Astrocyte of the cerebellum (primary cell): ENCODE data around the gene CELA3A.

Source experiments
- DNase-seq: peaks from one replicate; pipeline ENCODE4 v3.0.0-alpha.2; 2011; ENCODE audit warnings: low read depth
- H3K4me3 ChIP-seq: 2 replicates; pipeline ENCODE4 v1.5.1; 2011; ENCODE audit warnings: mild to moderate bottlenecking, low read depth, low read length, moderate library complexity
- in situ Hi-C: cut with HindIII; loops from 2 replicates; pipeline ENCODE4 v1.10.0; 2017; ENCODE audit warnings: low sequenced_read_pairs
- TF ChIP-seq, protein P1 (sequence below): IDR thresholded peaks from 2 replicates; pipeline ENCODE4 v1.5.1; 2012; ENCODE audit warnings: low read length, low read depth, moderate library complexity, mild to moderate bottlenecking; ENCODE audit errors: missing control alignments

CELA3A gene

GRCh38 chr1:22001409-22001808, at the start of gene CELA3A:
Gene CELA3A, plus strand, starts transcription at chr1:22001657. Its CDS starts 18 bp downstream, at chr1:22001675.
- in situ Hi-C loops = no loop called here
- TF ChIP-seq, protein P1, sequence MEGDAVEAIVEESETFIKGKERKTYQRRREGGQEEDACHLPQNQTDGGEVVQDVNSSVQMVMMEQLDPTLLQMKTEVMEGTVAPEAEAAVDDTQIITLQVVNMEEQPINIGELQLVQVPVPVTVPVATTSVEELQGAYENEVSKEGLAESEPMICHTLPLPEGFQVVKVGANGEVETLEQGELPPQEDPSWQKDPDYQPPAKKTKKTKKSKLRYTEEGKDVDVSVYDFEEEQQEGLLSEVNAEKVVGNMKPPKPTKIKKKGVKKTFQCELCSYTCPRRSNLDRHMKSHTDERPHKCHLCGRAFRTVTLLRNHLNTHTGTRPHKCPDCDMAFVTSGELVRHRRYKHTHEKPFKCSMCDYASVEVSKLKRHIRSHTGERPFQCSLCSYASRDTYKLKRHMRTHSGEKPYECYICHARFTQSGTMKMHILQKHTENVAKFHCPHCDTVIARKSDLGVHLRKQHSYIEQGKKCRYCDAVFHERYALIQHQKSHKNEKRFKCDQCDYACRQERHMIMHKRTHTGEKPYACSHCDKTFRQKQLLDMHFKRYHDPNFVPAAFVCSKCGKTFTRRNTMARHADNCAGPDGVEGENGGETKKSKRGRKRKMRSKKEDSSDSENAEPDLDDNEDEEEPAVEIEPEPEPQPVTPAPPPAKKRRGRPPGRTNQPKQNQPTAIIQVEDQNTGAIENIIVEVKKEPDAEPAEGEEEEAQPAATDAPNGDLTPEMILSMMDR = no peak
- no peak within 1 kb of the TSS for H3K4me3 ChIP-seq
- no peak for DNase-seq

- in situ Hi-C loops = loop anchor here (10.0 kb wide), 1 partner anchor 408 kb away; no protein-coding TSS in a partner anchor
- TF ChIP-seq, protein P1 = no peak
- DNase-seq = no peak
- H3K4me3 ChIP-seq = no peak overlapping the region
Observed at GRCh38 chr1:21952786-21953520, 48.5 kb upstream of the CELA3A start.

DNA sequence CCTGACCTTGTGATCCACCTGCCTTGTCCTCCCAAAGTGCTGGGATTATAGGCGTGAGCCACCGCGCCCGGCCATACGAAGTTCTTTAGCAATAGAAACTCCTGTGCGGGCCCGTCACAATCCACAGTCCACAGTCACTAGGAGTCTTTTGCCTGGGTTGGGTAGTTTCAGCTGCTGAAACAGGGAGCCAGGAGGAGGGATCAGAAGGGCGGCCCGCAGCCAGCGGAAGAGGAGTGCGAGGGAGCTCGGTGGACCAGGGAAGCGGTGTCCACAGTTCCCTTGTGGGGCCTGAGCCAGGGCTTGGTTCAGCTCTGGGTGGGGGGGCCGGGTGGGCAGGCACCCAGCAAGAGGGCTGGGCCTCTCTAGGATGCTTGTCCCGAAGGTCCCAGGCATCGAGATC, 46.4 kb upstream of the CELA3A start:
- DNase-seq = no peak
- TF ChIP-seq, protein P1 = no peak

DNA sequence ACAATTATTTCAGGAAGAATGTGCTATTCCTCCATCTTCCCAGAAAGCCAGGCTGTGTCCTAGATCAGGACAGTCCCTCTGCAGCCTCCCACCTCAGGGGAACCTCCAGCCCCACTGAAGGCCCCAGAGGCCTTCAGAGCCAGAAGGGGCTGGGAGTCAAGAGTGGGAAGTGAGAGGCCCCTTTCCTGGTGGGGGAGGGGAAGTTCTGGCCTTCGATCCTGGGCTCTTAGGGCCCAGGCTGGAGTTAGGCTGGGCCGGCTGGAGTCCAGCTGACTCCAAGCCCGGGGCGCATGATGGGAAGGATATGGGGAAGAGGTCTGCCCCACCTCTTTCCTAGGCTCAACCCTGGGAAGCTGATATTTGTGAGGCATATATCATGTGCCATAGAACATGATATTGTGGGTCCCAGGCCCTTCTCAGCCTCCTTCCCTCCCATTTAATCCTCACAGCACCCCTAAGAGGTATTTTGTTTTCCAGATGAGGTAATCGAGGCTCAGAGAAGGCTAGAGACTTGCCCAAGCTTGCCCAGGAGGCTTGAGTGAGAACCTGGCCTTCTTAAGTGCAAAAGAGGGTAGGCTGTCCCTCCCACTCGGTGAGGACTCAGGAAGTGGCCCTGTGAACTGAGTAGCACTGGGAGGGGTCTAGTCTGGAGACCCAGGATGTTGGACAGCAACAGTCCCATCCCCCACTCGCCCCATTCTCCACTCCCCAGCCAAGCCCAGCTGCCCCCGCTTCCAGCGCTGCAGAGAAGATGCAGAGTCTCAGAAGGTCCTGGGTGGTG, 45.8 kb upstream of the CELA3A start:
- DNase-seq = no peak
- in situ Hi-C loops = loop anchor here (10.0 kb wide), 1 partner anchor 411 kb away; no protein-coding TSS in a partner anchor
- no peak overlapping the region for H3K4me3 ChIP-seq
- TF ChIP-seq, protein P1 = no peak

More for the DNA sequence above, 46.4 kb upstream of the CELA3A start:
- in situ Hi-C loops = loop anchor here (10.0 kb wide), 1 partner anchor 410 kb away; no protein-coding TSS in a partner anchor
- no peak overlapping the region for H3K4me3 ChIP-seq

DNA sequence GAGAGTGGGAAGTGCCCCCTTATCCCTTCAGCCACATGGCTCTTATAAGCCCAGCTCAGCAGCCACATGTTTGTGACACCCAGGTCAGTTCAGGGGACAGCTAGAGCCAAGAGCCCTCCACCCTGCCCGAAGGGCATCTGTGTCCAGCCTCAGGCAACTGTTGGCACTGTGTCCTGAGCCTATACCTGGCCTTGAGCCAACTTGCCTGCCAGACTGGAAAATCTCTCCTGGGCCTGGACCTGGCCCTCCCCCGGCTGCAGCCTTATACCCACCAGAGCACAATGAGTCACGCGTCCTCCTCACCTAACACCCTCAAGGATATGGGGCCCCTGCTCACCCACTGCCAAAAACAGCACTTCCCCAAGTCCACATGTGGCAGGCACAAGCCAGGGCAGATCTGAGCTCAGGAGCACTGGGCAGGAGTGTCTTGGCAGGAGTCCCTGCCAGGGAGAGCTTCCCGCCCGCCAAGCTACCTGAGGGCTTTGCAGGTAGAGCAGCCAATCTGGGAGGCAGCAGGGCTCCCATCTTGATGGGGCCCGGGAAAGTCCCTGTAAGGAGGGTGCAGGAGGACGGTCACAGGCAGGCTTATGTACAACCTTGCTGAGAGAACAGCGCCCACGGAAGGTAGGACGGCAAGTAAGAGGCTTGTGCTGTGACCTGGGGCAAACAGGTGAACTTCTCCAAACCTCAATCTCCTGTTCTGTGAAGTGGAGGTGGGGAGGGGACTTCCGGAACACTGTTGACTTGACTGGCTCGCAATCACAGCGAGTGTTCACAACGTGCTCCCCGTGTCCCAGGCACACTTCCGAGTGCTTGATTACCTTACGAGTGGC, 44.5 kb upstream of the CELA3A start:
- DNase-seq = no peak
- H3K4me3 ChIP-seq = no peak overlapping the region
- TF ChIP-seq, protein P1 = no peak
- in situ Hi-C loops = loop anchor here (10.0 kb wide), 1 partner anchor 412 kb away; no protein-coding TSS in a partner anchor

GRCh38 chr1:21961337-21961736, 40.1 kb upstream of the CELA3A start:
- in situ Hi-C loops = loop anchor here (10.0 kb wide), 1 partner anchor 237 kb away; no protein-coding TSS in a partner anchor
- TF ChIP-seq, protein P1 = no peak

More at GRCh38 chr1:21961337-21961736, 40.1 kb upstream of the CELA3A start:
- no peak for DNase-seq
- H3K4me3 ChIP-seq = no peak overlapping the region
